ENCODE data around the gene PHAX.
A peak's percentile ranks its signal among the peaks of the same experiment; 100 is the strongest.

The PHAX gene

GRCh38 chr5:126589536-126590297 lies 11.0 kb upstream of the PHAX start:
- no peak overlapping the region for H3K27ac Mint-ChIP-seq
- peaks cover 28% of the 10 kb centered on the region for H3K4me1 Mint-ChIP-seq
- no peaks in the 10 kb centered on the region for H3K27me3 Mint-ChIP-seq (ENCODE audit: low read depth)
- H3K9me3 Mint-ChIP-seq: no peaks in the 10 kb centered on the region
- TF ChIP-seq CTCF (IDR thresholded peaks at IDR 0.05; ENCODE audit: unreplicated experiment in 3 of 3): no peak
- no peak overlapping the region for H3K4me3 Mint-ChIP-seq
- H3K36me3 Mint-ChIP-seq (ENCODE audit: low read depth): peaks cover 67% of the 10 kb centered on the region

GRCh38 chr5:126591549-126591948 lies 9.2 kb upstream of the PHAX start:
- Mint-ChIP-seq H3K27ac (no peak overlapping the region), H3K4me1 (peaks cover 28% of the 10 kb centered on the region), H3K27me3 (ENCODE audit: low read depth) (no peaks in the 10 kb centered on the region), H3K4me3 (no peak overlapping the region), H3K9me3 (no peaks in the 10 kb centered on the region), H3K36me3 (ENCODE audit: low read depth) (peaks cover 51% of the 10 kb centered on the region)
- no peak for TF ChIP-seq CTCF (IDR thresholded peaks at IDR 0.05; ENCODE audit: unreplicated experiment in 3 of 3)

GRCh38 chr5:126594748-126595485 lies 5.8 kb upstream of the PHAX start, which contains the start of gene ALDH7A1:
Gene ALDH7A1 (minus strand): TSS chr5:126595219. CDS start chr5:126595198, 21 bp downstream.
- Mint-ChIP-seq H3K4me3 (peak within 1 kb of the TSS; percentile 85 to 95 (median 91)), H3K27ac (peak within 1 kb of the TSS; percentile 64 to 94 (median 94)), H3K36me3 (ENCODE audit: low read depth) (peaks cover 30% of the 10 kb centered on the region), H3K9me3 (peaks cover 2% of the 10 kb centered on the region), H3K27me3 (ENCODE audit: low read depth) (no peaks in the 10 kb centered on the region), H3K4me1 (peaks cover 25% of the 10 kb centered on the region)
- peak; percentile 42 to 57 (median 52) for TF ChIP-seq CTCF (IDR thresholded peaks at IDR 0.05; ENCODE audit: unreplicated experiment in 3 of 3)

GRCh38 chr5:126595486-126596083 lies 5.2 kb upstream of the PHAX start:
- no peaks in the 10 kb centered on the region for H3K27me3 Mint-ChIP-seq (ENCODE audit: low read depth)

DNA sequence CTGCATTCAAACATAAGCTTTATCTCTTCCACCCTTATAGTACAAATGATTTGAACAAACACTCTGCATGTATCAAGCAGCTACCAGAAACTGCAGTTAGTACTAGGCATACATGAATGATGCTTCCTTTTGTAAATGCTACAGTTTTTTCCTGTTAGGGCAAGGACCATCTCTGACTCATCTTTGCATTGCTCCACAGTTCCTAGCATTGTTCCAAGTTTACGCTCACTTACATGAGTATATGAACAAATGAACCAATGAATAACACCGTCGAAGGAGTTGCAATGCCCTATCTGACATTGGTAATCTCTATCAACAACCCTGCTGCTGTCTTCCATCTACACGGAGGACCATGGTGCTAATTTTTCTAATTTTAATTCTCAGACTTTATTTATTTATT lies 3.6 kb upstream of the PHAX start:
- Mint-ChIP-seq H3K4me1 (peaks cover 32% of the 10 kb centered on the region), H3K27ac (peak overlapping the region in 2 of 3 experiments; percentile 39 to 44), H3K36me3 (ENCODE audit: low read depth) (peaks cover 10% of the 10 kb centered on the region), H3K9me3 (peaks cover 3% of the 10 kb centered on the region), H3K4me3 (peak overlapping the region; percentile 72 to 85 (median 77)), H3K27me3 (ENCODE audit: low read depth) (no peaks in the 10 kb centered on the region)
- TF ChIP-seq CTCF (IDR thresholded peaks at IDR 0.05; ENCODE audit: unreplicated experiment in 3 of 3): no peak

More at GRCh38 chr5:126595486-126596083, 5.2 kb upstream of the PHAX start:
- no peak for TF ChIP-seq CTCF (IDR thresholded peaks at IDR 0.05; ENCODE audit: unreplicated experiment in 3 of 3)
- peak overlapping the region; percentile 85 to 95 (median 91) for H3K4me3 Mint-ChIP-seq
- H3K27ac Mint-ChIP-seq: peak overlapping the region; percentile 64 to 94 (median 93)
- peaks cover 3% of the 10 kb centered on the region for H3K9me3 Mint-ChIP-seq
- H3K4me1 Mint-ChIP-seq: peaks cover 29% of the 10 kb centered on the region
- H3K36me3 Mint-ChIP-seq (ENCODE audit: low read depth): peaks cover 23% of the 10 kb centered on the region
